GM10248 (cell line): ENCODE results near the gene EEF1G.
"Not testable (repeated sequence)": the region's sequence is repeated elsewhere in the genome, so short reads cannot be mapped to it uniquely, and the experiment has no call there.

Source experiments
- CTCF ChIA-PET: fragments of 300-600 bp; sonication (Branson Sonifier 250); formaldehyde crosslinking; extraction: SDS; loops from one replicate; lab custom pipeline; 2021; ENCODE audit warnings: antibody characterized with exemption; lab: Yijun Ruan, JAX
- POLR2A ChIA-PET: fragments of 350-650 bp; sonication (Branson Sonifier 250); formaldehyde crosslinking; extraction: SDS; loops from one replicate; lab custom pipeline; 2020; ENCODE audit warnings: antibody characterized with exemption; lab: Yijun Ruan, JAX
- DNase-seq: peaks from one replicate; pipeline ENCODE4 v3.0.0; 2012; ENCODE audit errors: extremely low spot score
- TF ChIP-seq, protein P1 (sequence below): IDR thresholded peaks from 2 replicates; pipeline ENCODE4 v1.5.1; 2012; ENCODE audit warnings: mild to moderate bottlenecking, low read depth; ENCODE audit errors: extremely low read depth, missing control alignments, control extremely low read depth

The EEF1G gene

GRCh38 chr11:62554387-62555167 lies 19.1 kb downstream of the EEF1G start:
- no peak for DNase-seq
- POLR2A ChIA-PET: interaction anchor here (1.0 to 1.9 kb wide), 2 partner anchors 19 to 57 kb away, joined by 3 to 6 read pairs; partner anchors contain the start of gene EEF1G
- CTCF ChIA-PET: interaction anchor here (0.8 to 13.0 kb wide), 6 partner anchors 11 to 130 kb away, joined by 3 to 247 read pairs (median 3); partner anchors contain the start of genes AHNAK and EEF1G
- TF ChIP-seq, protein P1, sequence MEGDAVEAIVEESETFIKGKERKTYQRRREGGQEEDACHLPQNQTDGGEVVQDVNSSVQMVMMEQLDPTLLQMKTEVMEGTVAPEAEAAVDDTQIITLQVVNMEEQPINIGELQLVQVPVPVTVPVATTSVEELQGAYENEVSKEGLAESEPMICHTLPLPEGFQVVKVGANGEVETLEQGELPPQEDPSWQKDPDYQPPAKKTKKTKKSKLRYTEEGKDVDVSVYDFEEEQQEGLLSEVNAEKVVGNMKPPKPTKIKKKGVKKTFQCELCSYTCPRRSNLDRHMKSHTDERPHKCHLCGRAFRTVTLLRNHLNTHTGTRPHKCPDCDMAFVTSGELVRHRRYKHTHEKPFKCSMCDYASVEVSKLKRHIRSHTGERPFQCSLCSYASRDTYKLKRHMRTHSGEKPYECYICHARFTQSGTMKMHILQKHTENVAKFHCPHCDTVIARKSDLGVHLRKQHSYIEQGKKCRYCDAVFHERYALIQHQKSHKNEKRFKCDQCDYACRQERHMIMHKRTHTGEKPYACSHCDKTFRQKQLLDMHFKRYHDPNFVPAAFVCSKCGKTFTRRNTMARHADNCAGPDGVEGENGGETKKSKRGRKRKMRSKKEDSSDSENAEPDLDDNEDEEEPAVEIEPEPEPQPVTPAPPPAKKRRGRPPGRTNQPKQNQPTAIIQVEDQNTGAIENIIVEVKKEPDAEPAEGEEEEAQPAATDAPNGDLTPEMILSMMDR: no peak

DNA sequence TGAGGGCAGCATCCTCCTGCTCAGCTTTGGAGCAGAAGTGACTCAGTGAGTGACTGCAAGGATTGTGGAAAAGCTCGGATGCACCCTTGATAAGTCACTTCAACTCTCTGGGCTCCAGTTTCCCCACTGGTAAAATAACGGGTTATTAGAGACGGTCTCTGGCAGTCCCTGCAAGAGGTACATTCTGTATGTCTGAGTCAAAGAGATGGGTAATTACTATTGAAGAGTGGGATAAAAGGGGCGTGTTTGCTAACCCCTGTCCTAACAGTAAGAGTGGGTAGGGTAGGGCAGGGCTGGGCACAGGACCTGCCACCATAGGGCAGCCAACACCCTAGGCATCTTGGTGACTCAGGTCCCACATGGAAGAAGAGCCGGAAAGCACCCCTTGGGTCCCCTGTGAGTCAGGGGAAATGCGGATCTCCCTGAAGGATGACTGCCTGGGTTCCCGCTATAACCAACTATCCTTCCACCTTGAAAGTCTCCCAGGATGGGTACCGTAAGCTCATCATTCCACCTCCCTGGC lies 19.8 kb downstream of the EEF1G start:
- ChIA-PET CTCF (interaction anchor here (0.8 to 13.0 kb wide), 4 partner anchors 10 to 158 kb away, joined by 3 to 247 read pairs (median 12); partner anchors contain the start of gene AHNAK), POLR2A (interaction anchor here (1.0 to 1.9 kb wide), 3 partner anchors 16 to 48 kb away, joined by 3 to 6 read pairs (median 4); partner anchors contain the start of genes EEF1G and MTA2)
- DNase-seq: no peak
- TF ChIP-seq, protein P1: no peak

GRCh38 chr11:62553080-62553838 lies 20.4 kb downstream of the EEF1G start:
- ChIA-PET CTCF (interaction anchor here (0.8 to 13.0 kb wide), 6 partner anchors 9 to 158 kb away, joined by 3 to 247 read pairs (median 4); partner anchors contain the start of genes AHNAK and TUT1), POLR2A (interaction anchor here (0.7 to 2.6 kb wide), 6 partner anchors 16 to 112 kb away, joined by 3 to 8 read pairs (median 4); partner anchors contain the start of genes C11orf98, CSKMT, EEF1G and MTA2)
- no peak for DNase-seq
- TF ChIP-seq, protein P1: no peak

- ChIA-PET CTCF (interaction anchor here (1.5 to 13.0 kb wide), 6 partner anchors 9 to 234 kb away, joined by 3 to 247 read pairs (median 6); partner anchors contain the start of genes AHNAK and TUT1), POLR2A (interaction anchor here (0.7 to 2.6 kb wide), 7 partner anchors 18 to 288 kb away, joined by 3 to 8 read pairs (median 4); partner anchors contain the start of genes C11orf98, CSKMT, EEF1G and TUT1)
- TF ChIP-seq, protein P1: no peak
- DNase-seq: no peak
Observed at GRCh38 chr11:62552485-62553079, 21.1 kb downstream of the EEF1G start.

GRCh38 chr11:62550478-62550877 lies 23.2 kb downstream of the EEF1G start:
- ChIA-PET CTCF (interaction anchor here (1.1 to 13.0 kb wide), 6 partner anchors 7 to 156 kb away, joined by 3 to 247 read pairs (median 6); partner anchors contain the start of gene AHNAK), POLR2A (interaction anchor here (0.7 to 1.5 kb wide), 3 partner anchors 8 to 86 kb away, joined by 3 to 4 read pairs (median 4); no protein-coding TSS in a partner anchor)
- not testable (repeated sequence) for DNase-seq
